ENCODE results near the gene TP53AIP1.

The TP53AIP1 gene

DNA sequence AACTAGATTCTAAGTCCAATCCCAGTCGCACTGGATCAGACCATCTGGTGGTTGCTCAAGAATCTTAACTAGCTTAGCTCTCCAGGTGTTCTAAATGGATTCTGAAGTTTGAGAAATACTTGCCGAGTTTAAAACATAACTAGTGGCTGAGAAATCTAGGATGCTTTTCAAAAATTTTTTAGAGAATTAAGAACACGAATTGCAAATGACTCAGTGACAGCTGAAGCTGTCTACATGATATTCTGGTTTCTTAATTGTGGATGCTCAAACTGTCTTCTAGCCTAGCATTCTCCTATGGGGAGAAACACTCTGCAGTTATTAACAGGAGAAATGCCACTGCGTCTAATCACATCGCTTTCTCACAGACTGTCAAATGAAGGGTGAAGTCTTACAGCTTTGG lies 20.2 kb upstream of the TP53AIP1 start:
- no peak overlapping the region for H3K9ac ChIP-seq (ENCODE audit: low read length)
- no peaks in the 10 kb centered on the region for H3K36me3 ChIP-seq (ENCODE audit: insufficient read depth, low read length)
- no peak overlapping the region for H3K4me3 ChIP-seq (ENCODE audit: low read depth in 1 of 2, low read length in 2 of 2)
- no peaks in the 10 kb centered on the region for H3K4me1 ChIP-seq (ENCODE audit: insufficient read depth, low read length)
- H3K27ac ChIP-seq (ENCODE audit: low read depth, low read length) = no peak overlapping the region
- H3K9me3 ChIP-seq (ENCODE audit: low read length) = no peaks in the 10 kb centered on the region
- no peaks in the 10 kb centered on the region for H3K27me3 ChIP-seq (ENCODE audit: control insufficient read depth in 1 of 2, insufficient read depth in 2 of 2, low read length in 2 of 2)

DNA sequence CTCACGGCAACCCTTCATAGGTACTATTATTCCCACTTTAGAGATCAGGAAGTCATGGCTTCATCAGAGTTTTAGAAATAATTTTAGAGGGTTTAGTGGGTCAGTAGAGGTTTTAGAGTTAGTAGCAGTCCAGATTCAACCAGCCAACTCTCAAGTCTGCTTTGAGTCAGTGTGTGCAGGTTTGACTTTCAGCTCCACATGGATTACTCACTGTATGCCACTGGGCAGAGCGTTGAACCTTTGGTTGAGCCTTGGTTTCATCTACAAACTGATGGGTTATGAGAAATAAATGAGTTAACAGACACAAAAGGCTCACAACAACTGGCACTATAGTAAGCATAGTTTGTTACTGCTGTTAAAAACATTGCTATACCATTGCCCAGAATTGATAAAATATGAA lies 19.0 kb upstream of the TP53AIP1 start:
- no peaks in the 10 kb centered on the region for H3K4me1 ChIP-seq (ENCODE audit: insufficient read depth, low read length)
- no peaks in the 10 kb centered on the region for H3K27me3 ChIP-seq (ENCODE audit: control insufficient read depth in 1 of 2, insufficient read depth in 2 of 2, low read length in 2 of 2)
- H3K9ac ChIP-seq (ENCODE audit: low read length) = no peak overlapping the region
- H3K9me3 ChIP-seq (ENCODE audit: low read length) = no peaks in the 10 kb centered on the region
- H3K27ac ChIP-seq (ENCODE audit: low read depth, low read length) = no peak overlapping the region
- no peak overlapping the region for H3K4me3 ChIP-seq (ENCODE audit: low read depth in 1 of 2, low read length in 2 of 2)
- no peaks in the 10 kb centered on the region for H3K36me3 ChIP-seq (ENCODE audit: insufficient read depth, low read length)

DNA sequence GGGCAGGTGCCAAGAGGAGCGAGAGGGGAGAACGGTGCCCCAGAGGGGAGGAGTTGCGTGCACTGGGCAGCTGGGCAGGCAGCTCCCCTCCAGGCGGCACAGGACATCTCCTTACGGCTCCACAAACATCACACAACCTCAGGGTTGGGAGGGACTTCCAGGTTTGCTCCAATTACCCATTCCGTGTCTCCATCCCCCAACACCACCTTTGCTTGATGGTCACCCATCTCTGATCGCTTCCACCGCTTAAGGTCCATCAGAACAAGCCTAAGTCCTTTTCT lies 14.5 kb upstream of the TP53AIP1 start:
- no peak overlapping the region for H3K4me3 ChIP-seq (ENCODE audit: low read depth in 1 of 2, low read length in 2 of 2)
- H3K27me3 ChIP-seq (ENCODE audit: control insufficient read depth in 1 of 2, insufficient read depth in 2 of 2, low read length in 2 of 2) = no peaks in the 10 kb centered on the region
- no peaks in the 10 kb centered on the region for H3K36me3 ChIP-seq (ENCODE audit: insufficient read depth, low read length)
- H3K9ac ChIP-seq (ENCODE audit: low read length) = no peak overlapping the region
- no peak overlapping the region for H3K27ac ChIP-seq (ENCODE audit: low read depth, low read length)
- H3K9me3 ChIP-seq (ENCODE audit: low read length) = no peaks in the 10 kb centered on the region
- no peaks in the 10 kb centered on the region for H3K4me1 ChIP-seq (ENCODE audit: insufficient read depth, low read length)

DNA sequence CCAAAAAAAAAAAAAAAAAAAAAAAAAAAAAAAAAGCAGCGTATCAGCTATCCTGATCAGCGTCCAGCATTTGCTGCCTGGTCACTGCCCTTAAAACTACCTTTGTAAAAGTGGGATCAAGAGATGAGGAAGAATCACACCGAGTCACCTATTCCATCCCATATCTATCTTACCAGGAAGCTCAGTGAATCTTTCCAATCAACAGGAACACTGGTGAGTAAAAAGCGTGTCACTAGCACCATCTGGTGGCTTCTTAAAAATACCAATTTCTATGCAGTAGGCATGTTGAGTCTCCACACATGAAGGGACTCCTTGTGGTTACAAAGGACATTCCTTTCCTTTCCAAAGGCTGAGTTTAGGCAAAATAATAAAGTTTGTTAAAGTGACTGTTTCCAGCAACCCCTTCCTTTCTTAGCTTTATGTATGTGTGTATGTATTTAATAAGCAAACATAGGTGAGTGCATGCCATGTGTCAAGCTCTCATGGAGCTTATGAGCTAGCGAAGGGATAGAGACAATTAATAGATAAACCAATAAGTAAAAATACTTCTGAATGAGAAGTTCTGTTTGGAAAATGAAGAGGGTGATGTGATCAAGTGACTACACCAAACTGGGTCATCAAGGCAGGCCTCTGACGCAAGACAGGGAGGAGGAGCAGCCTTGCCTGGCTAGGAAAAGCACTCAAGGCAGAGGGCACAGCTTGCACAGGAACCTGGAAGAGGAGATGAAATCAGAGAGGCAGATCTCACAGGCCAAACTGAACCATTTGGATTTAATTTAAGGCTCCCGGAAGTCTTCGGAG lies 13.9 kb upstream of the TP53AIP1 start:
- no peaks in the 10 kb centered on the region for H3K27me3 ChIP-seq (ENCODE audit: control insufficient read depth in 1 of 2, insufficient read depth in 2 of 2, low read length in 2 of 2)
- H3K36me3 ChIP-seq (ENCODE audit: insufficient read depth, low read length) = no peaks in the 10 kb centered on the region
- no peaks in the 10 kb centered on the region for H3K9me3 ChIP-seq (ENCODE audit: low read length)
- H3K4me1 ChIP-seq (ENCODE audit: insufficient read depth, low read length) = no peaks in the 10 kb centered on the region
- H3K4me3 ChIP-seq (ENCODE audit: low read depth in 1 of 2, low read length in 2 of 2) = no peak overlapping the region
- no peak overlapping the region for H3K9ac ChIP-seq (ENCODE audit: low read length)
- no peak overlapping the region for H3K27ac ChIP-seq (ENCODE audit: low read depth, low read length)

- Histone ChIP-seq H3K4me3 (ENCODE audit: low read depth in 1 of 2, low read length in 2 of 2) (no peak overlapping the region), H3K4me1 (ENCODE audit: insufficient read depth, low read length) (no peaks in the 10 kb centered on the region), H3K9ac (ENCODE audit: low read length) (no peak overlapping the region), H3K27me3 (ENCODE audit: control insufficient read depth in 1 of 2, insufficient read depth in 2 of 2, low read length in 2 of 2) (no peaks in the 10 kb centered on the region), H3K36me3 (ENCODE audit: insufficient read depth, low read length) (no peaks in the 10 kb centered on the region), H3K9me3 (ENCODE audit: low read length) (no peaks in the 10 kb centered on the region), H3K27ac (ENCODE audit: low read depth, low read length) (no peak overlapping the region)
Measured at GRCh38 chr11:128955636-128956035, 13.0 kb upstream of the TP53AIP1 start.

- Histone ChIP-seq H3K9me3 (ENCODE audit: low read length) (no peaks in the 10 kb centered on the region), H3K27me3 (ENCODE audit: control insufficient read depth in 1 of 2, insufficient read depth in 2 of 2, low read length in 2 of 2) (no peaks in the 10 kb centered on the region), H3K36me3 (ENCODE audit: insufficient read depth, low read length) (no peaks in the 10 kb centered on the region), H3K27ac (ENCODE audit: low read depth, low read length) (no peak overlapping the region), H3K9ac (ENCODE audit: low read length) (no peak overlapping the region), H3K4me1 (ENCODE audit: insufficient read depth, low read length) (no peaks in the 10 kb centered on the region), H3K4me3 (ENCODE audit: low read depth in 1 of 2, low read length in 2 of 2) (no peak overlapping the region)
Measured at GRCh38 chr11:128953151-128953550, 10.5 kb upstream of the TP53AIP1 start.

GRCh38 chr11:128949791-128950454 lies 7.3 kb upstream of the TP53AIP1 start:
- H3K4me3 ChIP-seq (ENCODE audit: low read depth in 1 of 2, low read length in 2 of 2) = no peak overlapping the region
- H3K36me3 ChIP-seq (ENCODE audit: insufficient read depth, low read length) = no peaks in the 10 kb centered on the region
- H3K4me1 ChIP-seq (ENCODE audit: insufficient read depth, low read length) = no peaks in the 10 kb centered on the region
- H3K27ac ChIP-seq (ENCODE audit: low read depth, low read length) = no peak overlapping the region
- H3K27me3 ChIP-seq (ENCODE audit: control insufficient read depth in 1 of 2, insufficient read depth in 2 of 2, low read length in 2 of 2) = no peaks in the 10 kb centered on the region
- no peak overlapping the region for H3K9ac ChIP-seq (ENCODE audit: low read length)
- H3K9me3 ChIP-seq (ENCODE audit: low read length) = no peaks in the 10 kb centered on the region

GRCh38 chr11:128948583-128948982 lies 5.9 kb upstream of the TP53AIP1 start:
- no peak overlapping the region for H3K4me3 ChIP-seq (ENCODE audit: low read depth in 1 of 2, low read length in 2 of 2)
- no peaks in the 10 kb centered on the region for H3K27me3 ChIP-seq (ENCODE audit: control insufficient read depth in 1 of 2, insufficient read depth in 2 of 2, low read length in 2 of 2)
- H3K36me3 ChIP-seq (ENCODE audit: insufficient read depth, low read length) = no peaks in the 10 kb centered on the region

DNA sequence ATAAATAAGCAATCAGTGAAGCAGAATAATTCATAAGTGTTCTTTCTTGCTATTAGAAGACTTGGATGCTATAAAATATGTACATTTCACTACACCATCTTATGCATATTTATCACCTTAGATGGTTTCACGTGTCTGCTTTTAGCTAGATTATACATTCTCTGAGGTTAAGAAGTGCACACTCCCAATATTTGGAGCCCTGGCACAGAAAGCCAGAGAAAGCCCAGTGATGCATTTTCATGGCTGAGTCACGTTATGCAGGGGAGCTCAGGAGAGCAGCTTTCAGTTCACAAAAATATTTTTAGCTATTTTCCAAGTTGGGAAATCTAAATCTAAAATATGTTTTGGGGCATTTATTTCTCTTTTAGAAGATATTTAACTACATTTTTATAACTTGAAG lies 5.1 kb upstream of the TP53AIP1 start:
- Histone ChIP-seq H3K27me3 (ENCODE audit: control insufficient read depth in 1 of 2, insufficient read depth in 2 of 2, low read length in 2 of 2) (no peaks in the 10 kb centered on the region), H3K9ac (ENCODE audit: low read length) (no peak overlapping the region), H3K27ac (ENCODE audit: low read depth, low read length) (no peak overlapping the region), H3K4me1 (ENCODE audit: insufficient read depth, low read length) (no peaks in the 10 kb centered on the region), H3K4me3 (ENCODE audit: low read depth in 1 of 2, low read length in 2 of 2) (no peak overlapping the region), H3K9me3 (ENCODE audit: low read length) (no peaks in the 10 kb centered on the region), H3K36me3 (ENCODE audit: insufficient read depth, low read length) (no peaks in the 10 kb centered on the region)

More at GRCh38 chr11:128948583-128948982, 5.9 kb upstream of the TP53AIP1 start:
- H3K27ac ChIP-seq (ENCODE audit: low read depth, low read length) = no peak overlapping the region
- H3K4me1 ChIP-seq (ENCODE audit: insufficient read depth, low read length) = no peaks in the 10 kb centered on the region
- H3K9me3 ChIP-seq (ENCODE audit: low read length) = no peaks in the 10 kb centered on the region
- H3K9ac ChIP-seq (ENCODE audit: low read length) = no peak overlapping the region

DNA sequence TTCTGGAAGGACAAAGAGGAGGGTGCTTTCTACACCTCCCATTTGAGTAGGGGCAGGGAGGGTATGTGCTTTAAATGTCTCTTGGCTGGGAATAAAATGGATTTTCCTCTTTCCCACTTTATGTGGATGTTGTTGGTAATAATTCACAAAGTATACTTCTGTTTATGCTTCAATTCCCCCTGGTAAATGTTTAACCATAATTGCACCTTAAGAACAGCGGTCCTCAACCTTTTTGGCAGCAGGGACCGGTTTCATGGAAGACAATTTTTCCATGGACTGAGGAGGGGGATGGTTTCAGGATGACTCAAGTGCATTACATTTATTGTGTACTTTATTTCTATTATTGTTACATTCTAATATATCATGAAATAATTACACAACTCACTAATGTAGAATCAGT lies 4.0 kb upstream of the TP53AIP1 start:
- Histone ChIP-seq H3K27ac (ENCODE audit: low read depth, low read length) (no peak overlapping the region), H3K9ac (ENCODE audit: low read length) (no peak overlapping the region)

DNA sequence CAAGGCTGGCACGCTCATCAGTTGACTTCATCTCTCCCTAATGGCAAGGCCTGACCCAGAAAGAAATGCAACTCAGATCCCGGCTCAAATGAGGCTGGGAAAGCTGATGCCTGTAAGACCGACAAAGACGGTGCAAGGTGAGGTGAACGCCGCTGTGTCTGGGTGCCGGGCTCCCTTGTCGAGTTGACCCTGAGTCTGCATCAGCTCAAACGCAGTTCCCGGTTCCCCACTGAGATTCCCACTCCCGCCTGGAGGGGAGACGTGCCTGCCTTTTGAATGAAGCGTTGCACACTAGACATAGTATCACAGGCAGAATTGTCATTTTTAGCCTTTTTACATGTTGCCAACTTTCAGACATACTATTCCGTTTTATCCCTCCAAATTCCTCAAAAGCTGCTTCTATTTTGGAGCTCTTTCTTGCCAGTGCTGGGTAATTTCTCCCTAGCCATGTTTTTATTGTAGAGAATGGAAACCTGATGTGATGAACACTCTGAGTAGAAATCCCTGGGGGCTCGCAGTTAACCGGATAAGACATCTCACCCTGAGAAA lies 831 bp upstream of the TP53AIP1 start:
- no peaks in the 10 kb centered on the region for H3K9me3 ChIP-seq (ENCODE audit: low read length)
- H3K27ac ChIP-seq (ENCODE audit: low read depth, low read length) = no peak overlapping the region
- H3K4me3 ChIP-seq (ENCODE audit: low read depth in 1 of 2, low read length in 2 of 2) = no peak overlapping the region
- no peak overlapping the region for H3K9ac ChIP-seq (ENCODE audit: low read length)
- H3K36me3 ChIP-seq (ENCODE audit: insufficient read depth, low read length) = no peaks in the 10 kb centered on the region
- no peaks in the 10 kb centered on the region for H3K27me3 ChIP-seq (ENCODE audit: control insufficient read depth in 1 of 2, insufficient read depth in 2 of 2, low read length in 2 of 2)
- no peaks in the 10 kb centered on the region for H3K4me1 ChIP-seq (ENCODE audit: insufficient read depth, low read length)

More for the DNA sequence above, 4.0 kb upstream of the TP53AIP1 start:
- no peak overlapping the region for H3K4me3 ChIP-seq (ENCODE audit: low read depth in 1 of 2, low read length in 2 of 2)
- H3K36me3 ChIP-seq (ENCODE audit: insufficient read depth, low read length) = no peaks in the 10 kb centered on the region
- H3K27me3 ChIP-seq (ENCODE audit: control insufficient read depth in 1 of 2, insufficient read depth in 2 of 2, low read length in 2 of 2) = no peaks in the 10 kb centered on the region
- H3K4me1 ChIP-seq (ENCODE audit: insufficient read depth, low read length) = no peaks in the 10 kb centered on the region
- H3K9me3 ChIP-seq (ENCODE audit: low read length) = no peaks in the 10 kb centered on the region

DNA sequence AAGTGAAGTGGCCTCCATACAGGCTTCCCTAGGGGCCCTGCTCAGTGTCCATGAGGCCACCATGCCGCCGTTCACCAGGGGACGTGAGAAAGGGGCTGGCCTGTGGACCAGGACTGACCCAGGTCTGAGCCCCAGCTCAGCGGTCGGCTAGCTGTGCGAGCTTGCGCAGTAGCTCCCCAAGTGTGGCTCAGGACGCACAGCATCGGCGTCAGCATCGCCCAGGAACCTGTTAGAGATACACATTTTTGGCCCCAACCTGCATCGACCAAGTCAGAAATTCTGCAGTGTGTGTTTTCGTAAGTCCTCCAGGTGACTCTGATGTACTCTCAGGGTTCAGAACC lies 429 bp downstream of the TP53AIP1 start:
- Histone ChIP-seq H3K9ac (ENCODE audit: low read length) (no peak overlapping the region), H3K36me3 (ENCODE audit: insufficient read depth, low read length) (no peaks in the 10 kb centered on the region), H3K27ac (ENCODE audit: low read depth, low read length) (no peak overlapping the region), H3K4me3 (ENCODE audit: low read depth in 1 of 2, low read length in 2 of 2) (no peak overlapping the region), H3K4me1 (ENCODE audit: insufficient read depth, low read length) (no peaks in the 10 kb centered on the region), H3K27me3 (ENCODE audit: control insufficient read depth in 1 of 2, insufficient read depth in 2 of 2, low read length in 2 of 2) (no peaks in the 10 kb centered on the region), H3K9me3 (ENCODE audit: low read length) (no peaks in the 10 kb centered on the region)

All from muscle layer of colon (tissue), 2 donors.